OCI-LY1 (cell line): ENCODE data around the gene GSK3B.

Experiments used
- H2AFZ ChIP-seq: fragments of 200-600 bp; sonication (generic), shearing (Covaris generic); 2 replicates; pipeline ENCODE4 v1.6.0; 2014; ENCODE audit warnings: antibody characterized with exemption, mild to moderate bottlenecking, low read length
- H3F3A ChIP-seq: fragments of 200-600 bp; sonication (generic), shearing (Covaris generic); 2 replicates; pipeline ENCODE4 v1.6.0; 2014; ENCODE audit warnings: mild to moderate bottlenecking, antibody characterized with exemption, low read length, moderate library complexity; ENCODE audit not compliant: insufficient read depth
- H3K27ac ChIP-seq: fragments of 200-600 bp; sonication (generic); 2 replicates; pipeline ENCODE4 v1.5.1; 2014; ENCODE audit warnings: low read length, mixed run types, mild to moderate bottlenecking, low read depth; ENCODE audit not compliant: poor library complexity, severe bottlenecking
- H3K27me3 ChIP-seq: fragments of 200-600 bp; sonication (generic); 2 replicates; pipeline ENCODE4 v1.6.0; 2014; ENCODE audit warnings: antibody characterized with exemption, mild to moderate bottlenecking, low read length, moderate library complexity; ENCODE audit not compliant: insufficient read depth
- H3K36me3 ChIP-seq: fragments of 200-600 bp; sonication (generic); 2 replicates; pipeline ENCODE4 v1.6.1; 2014; ENCODE audit warnings: mild to moderate bottlenecking, antibody characterized with exemption, low read length, moderate library complexity, mixed read lengths; ENCODE audit not compliant: insufficient read depth
- H3K4me1 ChIP-seq: fragments of 200-600 bp; sonication (generic); 2 replicates; pipeline ENCODE4 v1.5.1; 2014; ENCODE audit warnings: mild to moderate bottlenecking, low read length, moderate library complexity; ENCODE audit not compliant: insufficient read depth, severe bottlenecking
- H3K4me2 ChIP-seq: fragments of 200-600 bp; sonication (generic), shearing (Covaris generic); 2 replicates; pipeline ENCODE4 v1.6.1; 2014; ENCODE audit warnings: low read length
- H3K4me3 ChIP-seq: fragments of 200-600 bp; sonication (generic); 2 replicates; pipeline ENCODE4 v1.5.1; 2014; ENCODE audit warnings: low read length, low read depth, mild to moderate bottlenecking, mixed read lengths; ENCODE audit not compliant: poor library complexity, severe bottlenecking
- H3K79me2 ChIP-seq: fragments of 200-600 bp; shearing (Covaris generic); 2 replicates; pipeline ENCODE4 v1.6.1; 2016; ENCODE audit warnings: mixed run types, low read length, mixed read lengths; ENCODE audit not compliant: insufficient read depth
- H3K9ac ChIP-seq: fragments of 200-600 bp; sonication (generic), shearing (Covaris generic); 2 replicates; pipeline ENCODE4 v1.6.1; 2014; ENCODE audit warnings: mild to moderate bottlenecking, low read length, mixed read lengths
- H3K9me2 ChIP-seq: fragments of 200-600 bp; sonication (generic), shearing (Covaris generic); 2 replicates; pipeline ENCODE4 v1.6.1; 2014; ENCODE audit warnings: low read depth, mild to moderate bottlenecking, low read length, mixed read lengths
- H3K9me3 ChIP-seq: fragments of 200-600 bp; shearing (Covaris generic); 2 replicates; pipeline ENCODE4 v1.6.1; 2014; ENCODE audit warnings: low read length, mixed read lengths
- H4K20me1 ChIP-seq: fragments of 200-600 bp; sonication (generic), shearing (Covaris generic); 2 replicates; pipeline ENCODE4 v1.6.0; 2016; ENCODE audit warnings: mild to moderate bottlenecking, low read length; ENCODE audit not compliant: insufficient read depth
- EZH2 ChIP-seq: fragments of 200-600 bp; sonication (generic), shearing (Covaris generic); IDR thresholded peaks from 2 replicates; pipeline ENCODE4 v1.8.0; 2017; ENCODE audit warnings: borderline replicate concordance, mixed run types, mild to moderate bottlenecking, antibody characterized with exemption, low read length, moderate library complexity, mixed read lengths
- TF ChIP-seq, protein P1 (sequence below): fragments of 200-600 bp; sonication (generic), shearing (Covaris generic); IDR thresholded peaks from 2 replicates; pipeline ENCODE4 v1.5.1; 2017; ENCODE audit warnings: mild to moderate bottlenecking, antibody characterized with exemption, low read length, moderate library complexity, mixed read lengths

GSK3B gene

GRCh38 chr3:119885746-119886530 lies 208.3 kb downstream of the GSK3B start:
- Histone ChIP-seq H3K4me3 (no peak overlapping the region), H3K36me3 (peaks cover 13% of the 10 kb centered on the region; the same call in 1 of the 2 replicates), H3K9ac (no peak overlapping the region), H3K4me2 (no peak overlapping the region), H3K79me2 (no peaks in the 10 kb centered on the region), H3K27me3 (no peaks in the 10 kb centered on the region), H2AFZ (no peak overlapping the region), H4K20me1 (no peaks in the 10 kb centered on the region), H3K9me3 (0 out of 2 replicates have a peak, but pooled peaks cover 6% of the 10 kb centered on the region), H3K9me2 (no peaks in the 10 kb centered on the region), H3K4me1 (no peaks in the 10 kb centered on the region), H3K27ac (no peak overlapping the region), H3F3A (no peaks in the 10 kb centered on the region)
- TF ChIP-seq EZH2: no peak
- TF ChIP-seq, protein P1, sequence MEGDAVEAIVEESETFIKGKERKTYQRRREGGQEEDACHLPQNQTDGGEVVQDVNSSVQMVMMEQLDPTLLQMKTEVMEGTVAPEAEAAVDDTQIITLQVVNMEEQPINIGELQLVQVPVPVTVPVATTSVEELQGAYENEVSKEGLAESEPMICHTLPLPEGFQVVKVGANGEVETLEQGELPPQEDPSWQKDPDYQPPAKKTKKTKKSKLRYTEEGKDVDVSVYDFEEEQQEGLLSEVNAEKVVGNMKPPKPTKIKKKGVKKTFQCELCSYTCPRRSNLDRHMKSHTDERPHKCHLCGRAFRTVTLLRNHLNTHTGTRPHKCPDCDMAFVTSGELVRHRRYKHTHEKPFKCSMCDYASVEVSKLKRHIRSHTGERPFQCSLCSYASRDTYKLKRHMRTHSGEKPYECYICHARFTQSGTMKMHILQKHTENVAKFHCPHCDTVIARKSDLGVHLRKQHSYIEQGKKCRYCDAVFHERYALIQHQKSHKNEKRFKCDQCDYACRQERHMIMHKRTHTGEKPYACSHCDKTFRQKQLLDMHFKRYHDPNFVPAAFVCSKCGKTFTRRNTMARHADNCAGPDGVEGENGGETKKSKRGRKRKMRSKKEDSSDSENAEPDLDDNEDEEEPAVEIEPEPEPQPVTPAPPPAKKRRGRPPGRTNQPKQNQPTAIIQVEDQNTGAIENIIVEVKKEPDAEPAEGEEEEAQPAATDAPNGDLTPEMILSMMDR: no peak

DNA sequence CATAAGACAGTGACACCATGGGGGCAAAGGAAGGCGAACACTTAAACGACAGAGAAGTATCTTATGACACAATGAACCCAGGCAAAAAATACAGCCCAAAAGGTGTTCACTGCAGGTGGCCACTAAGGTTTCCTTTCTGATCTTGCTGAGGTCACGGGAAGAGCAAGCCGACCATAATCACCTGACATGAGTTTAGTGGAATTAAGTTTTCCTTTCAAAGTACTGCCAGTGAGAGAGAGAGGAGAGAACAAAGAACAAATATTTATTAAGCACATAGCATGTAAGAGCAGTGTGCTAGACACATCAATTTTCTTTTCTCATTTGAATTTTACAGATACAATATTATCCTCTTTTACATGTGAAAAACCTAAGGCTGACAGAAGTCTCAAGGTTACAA lies 210.1 kb downstream of the GSK3B start:
- no peak overlapping the region for H3K9ac ChIP-seq
- no peaks in the 10 kb centered on the region for H3K9me2 ChIP-seq
- 0 out of 2 replicates have a peak, but pooled peaks cover 2% of the 10 kb centered on the region for H3K9me3 ChIP-seq
- H4K20me1 ChIP-seq: no peaks in the 10 kb centered on the region
- no peak overlapping the region for H3K27ac ChIP-seq
- H3F3A ChIP-seq: no peaks in the 10 kb centered on the region
- no peaks in the 10 kb centered on the region for H3K4me1 ChIP-seq
- no peaks in the 10 kb centered on the region for H3K27me3 ChIP-seq
- H3K79me2 ChIP-seq: no peaks in the 10 kb centered on the region
- no peak overlapping the region for H3K4me3 ChIP-seq
- H2AFZ ChIP-seq: no peak overlapping the region
- TF ChIP-seq, protein P1: no peak
- no peak for TF ChIP-seq EZH2
- H3K4me2 ChIP-seq: no peak overlapping the region
- H3K36me3 ChIP-seq: peaks cover 17% of the 10 kb centered on the region; the same call in 1 of the 2 replicates

DNA sequence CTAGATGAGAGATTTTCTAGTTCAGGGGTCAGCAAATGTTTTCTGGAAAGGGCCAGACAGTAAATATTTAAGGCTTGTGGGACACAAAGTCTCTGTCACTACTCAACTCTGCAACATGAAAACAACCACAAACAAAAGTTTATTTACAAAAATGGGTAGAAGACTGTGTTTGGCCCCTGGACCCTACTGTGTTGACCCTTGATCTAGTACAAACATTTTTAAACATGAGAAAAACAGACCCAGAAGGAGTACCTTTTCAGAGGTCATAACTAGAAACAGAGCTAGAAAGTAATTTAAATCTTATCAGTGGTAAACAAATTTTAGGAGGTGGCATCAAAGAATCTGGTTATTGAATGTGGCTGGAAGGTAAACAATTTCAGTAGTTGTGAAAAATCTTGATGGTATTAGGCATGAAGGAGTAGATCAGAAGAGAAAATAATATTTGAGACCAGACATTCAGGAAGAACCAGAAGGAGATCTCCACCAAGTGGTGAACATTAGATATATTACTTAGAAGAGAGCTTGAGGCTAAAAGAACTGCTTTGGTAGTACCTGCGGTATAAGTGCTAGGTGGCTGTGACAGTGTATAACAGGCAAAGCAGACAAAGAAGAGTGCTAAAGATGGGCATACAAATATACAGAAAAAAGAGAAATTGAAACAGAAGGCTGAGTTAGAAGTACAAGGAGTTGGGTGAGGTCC lies 210.6 kb downstream of the GSK3B start:
- Histone ChIP-seq H3K9ac (no peak overlapping the region), H3K27me3 (no peaks in the 10 kb centered on the region), H3K4me1 (no peaks in the 10 kb centered on the region), H3K36me3 (peaks cover 12% of the 10 kb centered on the region; the same call in 1 of the 2 replicates), H3K4me2 (no peak overlapping the region), H3K79me2 (no peaks in the 10 kb centered on the region), H2AFZ (no peak overlapping the region), H3K27ac (no peak overlapping the region), H4K20me1 (no peaks in the 10 kb centered on the region), H3K9me3 (no peaks in the 10 kb centered on the region), H3F3A (no peaks in the 10 kb centered on the region), H3K9me2 (no peaks in the 10 kb centered on the region), H3K4me3 (no peak overlapping the region)
- TF ChIP-seq, protein P1: no peak; the same call in 1 of the 2 replicates
- no peak for TF ChIP-seq EZH2
